DMS153 treated with DMSO at 0.1 percent for 48 hours (cell line): ENCODE measurements around the gene PAM16.

Experiments
- DNase-seq: peaks from one replicate; lab custom pipeline; 2025; ENCODE audit not compliant: unreplicated experiment; lab: John Stamatoyannopoulos, UW

Gene PAM16

GRCh38 chr16:4321286-4322120 is 29.6 kb downstream of the PAM16 start:
- DNase-seq: no peak

GRCh38 chr16:4320571-4321137 is 30.5 kb downstream of the PAM16 start:
- DNase-seq: no peak

GRCh38 chr16:4319454-4320421 is 31.4 kb downstream of the PAM16 start:
- DNase-seq: no peak

- no peak for DNase-seq
Observed at GRCh38 chr16:4318967-4319366, 32.2 kb downstream of the PAM16 start.

GRCh38 chr16:4318451-4318910 is 32.6 kb downstream of the PAM16 start:
- no peak for DNase-seq

- DNase-seq: no peak
Observed at GRCh38 chr16:4317532-4318450, 33.3 kb downstream of the PAM16 start.

GRCh38 chr16:4316864-4317531 is 34.1 kb downstream of the PAM16 start:
- DNase-seq: peak; percentile 27

- DNase-seq: no peak
Observed at GRCh38 chr16:4316108-4316863, 34.8 kb downstream of the PAM16 start.

GRCh38 chr16:4315186-4316107 is 35.7 kb downstream of the PAM16 start, which contains the start of gene GLIS2:
GLIS2 (plus strand) TSS chr16:4316067; CDS start chr16:4332281, 16,214 bp downstream.
- no peak for DNase-seq

- peak; percentile 7 for DNase-seq
Observed at GRCh38 chr16:4314532-4315185, 36.5 kb downstream of the PAM16 start.

GRCh38 chr16:4313563-4314531 is 37.3 kb downstream of the PAM16 start:
- DNase-seq: no peak

- DNase-seq: peak; percentile 14
Observed at GRCh38 chr16:4309833-4310266, 41.3 kb downstream of the PAM16 start.

GRCh38 chr16:4309102-4309832 is 41.9 kb downstream of the PAM16 start:
- no peak for DNase-seq

GRCh38 chr16:4307215-4308037 is 43.7 kb downstream of the PAM16 start:
- peak; percentile 74 for DNase-seq
